Mesenchymal stem cell (in vitro differentiated cells and primary cell): Measurements from ENCODE around the gene RTF2.

Experiments
- DNase-seq: peaks from one replicate; pipeline ENCODE4 v3.0.0-alpha.2; 2013
- H2AFZ ChIP-seq: one replicate; pipeline ENCODE4 v1.6.1; 2013; ENCODE audit warnings: low read depth, mild to moderate bottlenecking, control low read depth, inconsistent platforms, low read length, moderate library complexity
- H2AK5ac ChIP-seq: 2 replicates; pipeline ENCODE4 v1.6.1; 2013; ENCODE audit warnings: low read length, moderate library complexity, mild to moderate bottlenecking, inconsistent platforms; ENCODE audit not compliant: severe bottlenecking
- H2BK120ac ChIP-seq: one replicate; pipeline ENCODE4 v1.6.1; 2013; ENCODE audit warnings: low read depth, mild to moderate bottlenecking, inconsistent platforms, low read length, moderate library complexity
- H2BK12ac ChIP-seq, 2 experiments: one replicate each; pipeline ENCODE4 v1.6.1; 2013; ENCODE audit warnings: inconsistent platforms in 2 of 2, low read length in 2 of 2, mild to moderate bottlenecking in 2 of 2, moderate library complexity in 2 of 2, control low read depth in 1 of 2
- H2BK15ac ChIP-seq: one replicate; pipeline ENCODE4 v1.6.1; 2013; ENCODE audit warnings: mild to moderate bottlenecking, low read depth, inconsistent platforms; ENCODE audit not compliant: poor library complexity, severe bottlenecking
- H2BK5ac ChIP-seq: 2 replicates; pipeline ENCODE4 v1.6.1; 2013; ENCODE audit warnings: low read depth, mild to moderate bottlenecking, low read length, control low read depth, inconsistent platforms; ENCODE audit not compliant: poor library complexity, severe bottlenecking
- H3K14ac ChIP-seq, 2 experiments: one replicate each; pipeline ENCODE4 v1.6.1; 2013; ENCODE audit warnings: inconsistent platforms in 2 of 2, low read length in 2 of 2, control low read depth in 1 of 2, mild to moderate bottlenecking in 1 of 2, moderate library complexity in 1 of 2
- H3K18ac ChIP-seq, 2 experiments: one replicate each; pipeline ENCODE4 v1.6.1; 2013; ENCODE audit warnings: inconsistent platforms in 2 of 2, low read length in 2 of 2, control low read depth in 1 of 2, low read depth in 1 of 2, mild to moderate bottlenecking in 1 of 2
- H3K23ac ChIP-seq, 2 experiments: one replicate each; pipeline ENCODE4 v1.6.1; 2013; ENCODE audit warnings: inconsistent platforms in 2 of 2, low read length in 2 of 2, mild to moderate bottlenecking in 2 of 2, moderate library complexity in 2 of 2, control low read depth in 1 of 2
- H3K27ac ChIP-seq: 2 replicates; pipeline ENCODE4 v1.5.1; 2013; ENCODE audit warnings: mild to moderate bottlenecking, moderate library complexity, low read length, control low read depth, inconsistent platforms; ENCODE audit not compliant: poor library complexity, severe bottlenecking
- H3K27me3 ChIP-seq, 2 experiments: 2 replicates each; pipeline versions ENCODE4 v1.6.1 to v1.7.0; 2013; ENCODE audit warnings: low read length in 2 of 2, mild to moderate bottlenecking in 2 of 2, moderate library complexity in 2 of 2, control low read depth in 1 of 2, inconsistent platforms in 1 of 2; ENCODE audit not compliant: control insufficient read depth in 1 of 2, insufficient read depth in 1 of 2
- H3K36me3 ChIP-seq, 2 experiments: 2 replicates each; pipeline versions ENCODE4 v1.6.1 to v1.7.0; 2013; ENCODE audit warnings: low read length in 2 of 2, control low read depth in 1 of 2, inconsistent platforms in 1 of 2, low read depth in 1 of 2, mild to moderate bottlenecking in 1 of 2; ENCODE audit not compliant: insufficient read depth in 2 of 2, control insufficient read depth in 1 of 2
- H3K4ac ChIP-seq, 2 experiments: one replicate each; pipeline ENCODE4 v1.6.1; 2013; ENCODE audit warnings: inconsistent platforms in 2 of 2, low read length in 2 of 2, mild to moderate bottlenecking in 2 of 2, moderate library complexity in 2 of 2, control low read depth in 1 of 2, low read depth in 1 of 2
- H3K4me1 ChIP-seq: 2 replicates; pipeline ENCODE4 v1.6.1; 2013; ENCODE audit warnings: low read depth, low read length, control low read depth; ENCODE audit not compliant: control insufficient read depth, insufficient read depth
- H3K4me2 ChIP-seq: 2 replicates; pipeline ENCODE4 v1.6.1; 2013; ENCODE audit warnings: low read length, mild to moderate bottlenecking, inconsistent platforms; ENCODE audit not compliant: poor library complexity, severe bottlenecking
- H3K4me3 ChIP-seq, 2 experiments: 2 replicates each; pipeline versions ENCODE4 v1.5.1 to v1.7.0; 2013; ENCODE audit warnings: low read length in 2 of 2, mild to moderate bottlenecking in 2 of 2, control low read depth in 1 of 2, low read depth in 1 of 2; ENCODE audit not compliant: insufficient read depth in 1 of 2
- H3K79me1 ChIP-seq: replicated peaks from 2 replicates; pipeline ENCODE4 v1.6.1; 2013; ENCODE audit warnings: mild to moderate bottlenecking, control low read depth, low read length, inconsistent platforms; ENCODE audit not compliant: poor library complexity, severe bottlenecking
- H3K9ac ChIP-seq: 2 replicates; pipeline ENCODE4 v1.7.0; 2013; ENCODE audit warnings: mild to moderate bottlenecking, low read length, moderate library complexity
- H3K9me3 ChIP-seq: 2 replicates; pipeline ENCODE4 v1.7.0; 2013; ENCODE audit warnings: mild to moderate bottlenecking, low read length; ENCODE audit not compliant: control insufficient read depth
- H4K8ac ChIP-seq: one replicate; pipeline ENCODE4 v1.6.1; 2013; ENCODE audit warnings: inconsistent platforms, mild to moderate bottlenecking, low read length, moderate library complexity
- H4K91ac ChIP-seq: one replicate; pipeline ENCODE4 v1.6.1; 2013; ENCODE audit warnings: mild to moderate bottlenecking, low read length, inconsistent platforms
- WGBS: methylation state at CpG from one replicate; pipeline ENCODE4 v1.1.7; 2013; ENCODE audit warnings: mixed read lengths; 5-methylcytosine and 5-hydroxymethylcytosine counted together

Gene RTF2

DNA sequence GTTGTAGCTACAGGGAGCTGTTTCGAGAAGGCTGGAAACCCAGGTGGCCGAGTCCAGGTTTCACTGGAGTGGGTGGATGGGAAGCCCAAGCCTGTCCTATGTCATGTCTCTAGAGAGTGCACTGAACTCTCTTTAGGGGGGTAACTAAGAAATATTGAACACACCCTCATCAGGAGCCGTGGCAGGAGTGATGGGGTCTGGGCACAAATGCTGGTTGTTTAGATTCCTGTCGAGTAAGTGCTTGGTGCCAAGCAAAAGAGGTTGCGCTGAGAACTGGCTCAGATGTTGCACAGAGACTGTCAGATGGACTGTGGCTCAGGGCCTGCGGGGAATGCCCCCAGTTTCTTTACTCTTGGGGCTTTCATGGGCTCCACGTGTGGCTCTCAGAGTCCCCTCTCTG is 48.8 kb downstream of the RTF2 start:
- Histone ChIP-seq H3K4me2 (no peak overlapping the region), H2AK5ac (no peak overlapping the region), H4K8ac (no peak overlapping the region), H2AFZ (no peak overlapping the region), H2BK5ac (no peak overlapping the region), H3K23ac (no peak overlapping the region), H2BK15ac (no peak overlapping the region), H3K4me3 (no peak overlapping the region), H3K4ac (no peak overlapping the region), H3K36me3 (peaks cover 49 to 69% of the 10 kb centered on the region in 2 experiments), H2BK120ac (no peak overlapping the region), H3K27ac (no peak overlapping the region), H3K9ac (no peak overlapping the region), H3K18ac (no peak overlapping the region), H3K9me3 (peaks cover 22% of the 10 kb centered on the region), H3K79me1 (peaks cover 6% of the 10 kb centered on the region), H4K91ac (no peak overlapping the region), H3K4me1 (peaks cover 13% of the 10 kb centered on the region), H2BK12ac (no peak overlapping the region), H3K14ac (no peak overlapping the region), H3K27me3 (no peaks in the 10 kb centered on the region)
- DNase-seq = no peak
- WGBS = over 99% methylated on average over 7 of the region's 7 CpGs

- no peak for DNase-seq
- no peak overlapping the region for H3K4me3 ChIP-seq
- H3K14ac ChIP-seq = no peak overlapping the region
- H2BK15ac ChIP-seq = no peak overlapping the region
- H2BK5ac ChIP-seq = no peak overlapping the region
- peaks cover 10% of the 10 kb centered on the region for H3K4me1 ChIP-seq
- H3K4ac ChIP-seq = no peak overlapping the region
- H3K79me1 ChIP-seq = peaks cover 4% of the 10 kb centered on the region
- peaks cover 46 to 65% of the 10 kb centered on the region in 2 experiments for H3K36me3 ChIP-seq
- no peak overlapping the region for H4K91ac ChIP-seq
- H2BK120ac ChIP-seq = no peak overlapping the region
- H2AK5ac ChIP-seq = no peak overlapping the region
- no peak overlapping the region for H3K23ac ChIP-seq
- no peak overlapping the region for H3K4me2 ChIP-seq
- H3K18ac ChIP-seq = no peak overlapping the region
- 92% methylated on average over 8 of the region's 8 CpGs for WGBS
- H3K9me3 ChIP-seq = peaks cover 22% of the 10 kb centered on the region
- H3K27ac ChIP-seq = no peak overlapping the region
- no peak overlapping the region for H4K8ac ChIP-seq
- H2BK12ac ChIP-seq = no peak overlapping the region
- H3K27me3 ChIP-seq = no peaks in the 10 kb centered on the region
- H3K9ac ChIP-seq = no peak overlapping the region
- no peak overlapping the region for H2AFZ ChIP-seq
These were observed 49.2 kb downstream of the RTF2 start for GRCh38 chr20:56517641-56518040.

DNA sequence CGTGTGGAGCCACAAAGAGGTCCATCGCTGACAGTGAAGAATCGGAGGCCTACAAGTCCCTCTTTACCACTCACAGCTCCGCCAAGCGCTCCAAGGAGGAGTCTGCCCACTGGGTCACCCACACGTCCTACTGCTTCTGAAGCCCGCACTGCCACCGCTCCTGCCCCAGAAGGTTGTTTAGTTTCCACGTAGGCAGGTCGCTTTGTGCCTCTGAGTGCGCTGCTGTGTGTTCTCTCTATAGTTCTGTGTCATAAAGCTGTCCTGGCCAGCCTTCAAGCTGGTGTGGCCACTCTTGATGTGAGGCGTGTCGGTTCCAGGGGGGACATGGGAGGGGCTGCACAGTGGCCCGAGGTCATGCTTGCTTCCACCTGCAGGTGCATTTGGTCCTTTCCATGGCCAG is 49.7 kb downstream of the RTF2 start:
- Histone ChIP-seq H3K4me1 (peaks cover 5% of the 10 kb centered on the region), H3K9ac (no peak overlapping the region), H3K4me2 (no peak overlapping the region), H3K27ac (no peak overlapping the region), H3K14ac (no peak overlapping the region), H2BK5ac (no peak overlapping the region), H4K8ac (no peak overlapping the region), H2AFZ (no peak overlapping the region), H3K27me3 (no peaks in the 10 kb centered on the region), H2BK120ac (no peak overlapping the region), H4K91ac (no peak overlapping the region), H3K23ac (no peak overlapping the region), H2AK5ac (no peak overlapping the region), H3K79me1 (peaks cover 4% of the 10 kb centered on the region), H3K36me3 (peaks cover 45 to 62% of the 10 kb centered on the region in 2 experiments), H2BK12ac (no peak overlapping the region), H3K4ac (no peak overlapping the region), H3K4me3 (no peak overlapping the region), H3K9me3 (peaks cover 22% of the 10 kb centered on the region), H2BK15ac (no peak overlapping the region), H3K18ac (no peak overlapping the region)
- no peak for DNase-seq
- 97% methylated on average over 14 of the region's 14 CpGs for WGBS

GRCh38 chr20:56518721-56519398 is 50.4 kb downstream of the RTF2 start:
- Histone ChIP-seq H2BK15ac (no peak overlapping the region), H2BK5ac (no peak overlapping the region), H2AFZ (no peak overlapping the region), H3K23ac (no peak overlapping the region), H3K79me1 (peaks cover 3% of the 10 kb centered on the region), H4K91ac (no peak overlapping the region), H3K4me3 (no peak overlapping the region), H3K9me3 (peaks cover 22% of the 10 kb centered on the region), H3K18ac (no peak overlapping the region), H3K4ac (no peak overlapping the region), H2BK120ac (no peak overlapping the region), H3K9ac (no peak overlapping the region), H3K27me3 (no peaks in the 10 kb centered on the region), H4K8ac (no peak overlapping the region), H3K4me1 (no peaks in the 10 kb centered on the region), H3K36me3 (peaks cover 37 to 54% of the 10 kb centered on the region in 2 experiments), H3K14ac (no peak overlapping the region), H2BK12ac (no peak overlapping the region), H2AK5ac (no peak overlapping the region), H3K4me2 (no peak overlapping the region), H3K27ac (no peak overlapping the region)
- DNase-seq = no peak
- 98% methylated on average over 9 of the region's 10 CpGs for WGBS
